AG04450 (cell line): ENCODE measurements around the gene EEF2KMT. TPM values are rescaled to one million over a fixed set of nuclear protein-coding genes. Genes with fewer than 3 reads are reported as not detected.
"Not testable (repeated sequence)": the region's sequence is repeated elsewhere in the genome, so short reads cannot be mapped to it uniquely, and the experiment has no call there.

ENCODE experiments used
- CTCF ChIA-PET: fragments of 300-600, 350-600 bp; formaldehyde crosslinking; extraction: SDS; loops from one replicate; lab custom pipeline; 2022; ENCODE audit warnings: antibody characterized with exemption, inconsistent platforms; lab: Charles Lee
- POLR2A ChIA-PET: fragments of 350-600 bp; formaldehyde crosslinking; extraction: SDS; loops from one replicate; lab custom pipeline; 2021; ENCODE audit warnings: antibody characterized with exemption, inconsistent platforms; lab: Yijun Ruan, JAX
- DNase-seq: peaks from one replicate; pipeline ENCODE4 v3.0.0-alpha.2; 2011; ENCODE audit warnings: low read depth, low spot score
- H3K27ac ChIP-seq: one replicate; pipeline ENCODE4 v1.5.1; 2012; ENCODE audit warnings: low read depth, low read length, control low read depth
- H3K27me3 ChIP-seq: one replicate; pipeline ENCODE4 v1.6.0; 2012; ENCODE audit warnings: low read length; ENCODE audit not compliant: control insufficient read depth, insufficient read depth
- H3K4me3 ChIP-seq: 2 replicates; pipeline ENCODE4 v1.5.1; 2011; ENCODE audit warnings: mild to moderate bottlenecking, low read depth, low read length, control low read depth
- H3K9me3 ChIP-seq: 2 replicates; pipeline ENCODE4 v1.5.1; 2012; ENCODE audit warnings: low read length; ENCODE audit not compliant: control insufficient read depth, insufficient read depth
- polyA plus RNA-seq: library from polyadenylated mRNA; depleted of rRNA; stranded (reverse); fragments of >200 nt; gene quantifications from 2 replicates; pipeline ENCODE4 v1.2.3, GENCODE V29; 2011
- TF ChIP-seq, protein P1 (sequence below): IDR thresholded peaks from 2 replicates; pipeline ENCODE4 v1.5.1; 2011; ENCODE audit warnings: low read depth, low read length, control low read depth, inconsistent platforms

EEF2KMT gene
- polyA plus RNA-seq, 1 experiment = 6.1 TPM

DNA sequence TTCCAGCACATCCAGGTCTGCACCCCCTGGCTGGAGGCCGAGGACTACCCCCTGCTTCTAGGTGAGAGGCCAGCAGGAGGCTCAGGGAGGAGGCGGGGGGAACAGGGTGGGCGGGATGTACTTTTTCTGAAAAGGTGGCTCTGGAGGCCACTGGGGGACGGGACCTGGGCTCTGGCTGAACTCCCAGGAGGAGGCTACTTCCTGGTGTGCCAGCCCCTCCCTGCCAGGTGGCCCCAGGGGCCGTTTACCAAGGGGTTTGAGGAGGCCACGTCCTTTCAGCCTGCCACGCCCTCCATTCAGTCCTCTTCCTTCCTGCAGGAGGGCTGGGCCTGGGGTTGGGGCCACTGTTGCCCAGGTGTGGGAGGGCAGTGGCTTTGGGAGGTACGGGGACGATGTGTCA lies 16.6 kb downstream of the EEF2KMT start:
- H3K27me3 ChIP-seq, H3K27ac ChIP-seq, DNase-seq, H3K9me3 ChIP-seq, H3K4me3 ChIP-seq, POLR2A ChIA-PET, CTCF ChIA-PET: not testable (repeated sequence)

DNA sequence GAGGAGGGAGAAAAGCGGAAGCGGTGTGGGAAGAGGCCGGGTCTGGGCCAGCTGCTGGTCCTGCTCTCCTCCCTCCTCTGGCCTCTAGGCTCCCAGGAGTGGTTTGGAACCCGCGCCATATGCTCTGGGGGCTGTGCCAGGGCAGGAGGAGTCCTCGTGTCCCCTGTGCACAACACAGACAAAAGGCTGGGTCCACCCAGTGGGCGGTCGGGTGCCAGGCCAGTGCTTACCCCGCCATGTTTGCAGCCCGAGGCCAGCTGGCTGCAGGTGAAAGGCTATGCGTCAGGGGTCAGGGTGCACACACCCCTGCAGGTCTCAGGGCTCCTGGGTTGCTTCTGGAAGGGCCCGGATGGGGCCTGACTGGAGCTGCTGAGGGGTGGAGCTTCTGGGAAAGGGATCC lies 17.1 kb downstream of the EEF2KMT start:
- POLR2A ChIA-PET, H3K27me3 ChIP-seq, CTCF ChIA-PET, H3K4me3 ChIP-seq, H3K9me3 ChIP-seq, H3K27ac ChIP-seq, DNase-seq: not testable (repeated sequence)

- POLR2A ChIA-PET = no interaction called here
- CTCF ChIA-PET = no interaction called here
Observed at GRCh38 chr16:5078626-5079025, 19.0 kb downstream of the EEF2KMT start.

DNA sequence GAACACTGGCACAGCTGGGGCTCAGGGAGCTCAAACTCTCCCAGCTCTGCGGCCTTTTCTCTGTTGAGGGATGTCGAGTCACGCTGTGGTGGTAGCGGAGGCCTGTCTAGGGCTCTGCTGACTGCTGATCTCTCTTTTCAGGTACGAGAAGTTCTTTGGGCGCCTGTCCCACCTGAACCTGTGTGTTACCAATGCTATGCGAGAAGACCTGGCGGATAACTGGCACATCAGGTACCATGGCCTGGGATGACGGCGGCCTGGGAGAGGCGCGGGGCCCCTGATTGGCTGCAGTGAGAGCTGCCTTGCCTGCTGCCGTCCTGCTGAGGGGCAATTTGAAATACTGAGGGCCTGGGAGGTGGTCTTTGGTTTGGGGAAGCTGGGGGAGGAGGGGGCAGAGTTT lies 20.3 kb downstream of the EEF2KMT start:
- H3K27ac ChIP-seq = no peak overlapping the region
- POLR2A ChIA-PET = no interaction called here
- TF ChIP-seq, protein P1, sequence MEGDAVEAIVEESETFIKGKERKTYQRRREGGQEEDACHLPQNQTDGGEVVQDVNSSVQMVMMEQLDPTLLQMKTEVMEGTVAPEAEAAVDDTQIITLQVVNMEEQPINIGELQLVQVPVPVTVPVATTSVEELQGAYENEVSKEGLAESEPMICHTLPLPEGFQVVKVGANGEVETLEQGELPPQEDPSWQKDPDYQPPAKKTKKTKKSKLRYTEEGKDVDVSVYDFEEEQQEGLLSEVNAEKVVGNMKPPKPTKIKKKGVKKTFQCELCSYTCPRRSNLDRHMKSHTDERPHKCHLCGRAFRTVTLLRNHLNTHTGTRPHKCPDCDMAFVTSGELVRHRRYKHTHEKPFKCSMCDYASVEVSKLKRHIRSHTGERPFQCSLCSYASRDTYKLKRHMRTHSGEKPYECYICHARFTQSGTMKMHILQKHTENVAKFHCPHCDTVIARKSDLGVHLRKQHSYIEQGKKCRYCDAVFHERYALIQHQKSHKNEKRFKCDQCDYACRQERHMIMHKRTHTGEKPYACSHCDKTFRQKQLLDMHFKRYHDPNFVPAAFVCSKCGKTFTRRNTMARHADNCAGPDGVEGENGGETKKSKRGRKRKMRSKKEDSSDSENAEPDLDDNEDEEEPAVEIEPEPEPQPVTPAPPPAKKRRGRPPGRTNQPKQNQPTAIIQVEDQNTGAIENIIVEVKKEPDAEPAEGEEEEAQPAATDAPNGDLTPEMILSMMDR = no peak
- H3K9me3 ChIP-seq = no peaks in the 10 kb centered on the region
- DNase-seq = no peak
- CTCF ChIA-PET = no interaction called here
- H3K4me3 ChIP-seq = no peak overlapping the region
- H3K27me3 ChIP-seq = no peaks in the 10 kb centered on the region

More at GRCh38 chr16:5078626-5079025, 19.0 kb downstream of the EEF2KMT start:
- Histone ChIP-seq H3K9me3 (no peaks in the 10 kb centered on the region), H3K27ac (no peak overlapping the region), H3K4me3 (no peak overlapping the region), H3K27me3 (no peaks in the 10 kb centered on the region)
- TF ChIP-seq, protein P1 = no peak
- no peak for DNase-seq

- H3K27me3 ChIP-seq = no peaks in the 10 kb centered on the region
- no peak for DNase-seq
- ChIA-PET CTCF (interaction anchor here (1.0 to 2.5 kb wide), 2 partner anchors 9 to 11 kb away, joined by 3 to 10 read pairs; no protein-coding TSS in a partner anchor), POLR2A (no interaction called here)
- H3K27ac ChIP-seq = no peak overlapping the region
- H3K4me3 ChIP-seq = no peak overlapping the region
- H3K9me3 ChIP-seq = no peaks in the 10 kb centered on the region
- TF ChIP-seq, protein P1 = no peak
Observed at GRCh38 chr16:5075637-5076036, 22.0 kb downstream of the EEF2KMT start.

DNA sequence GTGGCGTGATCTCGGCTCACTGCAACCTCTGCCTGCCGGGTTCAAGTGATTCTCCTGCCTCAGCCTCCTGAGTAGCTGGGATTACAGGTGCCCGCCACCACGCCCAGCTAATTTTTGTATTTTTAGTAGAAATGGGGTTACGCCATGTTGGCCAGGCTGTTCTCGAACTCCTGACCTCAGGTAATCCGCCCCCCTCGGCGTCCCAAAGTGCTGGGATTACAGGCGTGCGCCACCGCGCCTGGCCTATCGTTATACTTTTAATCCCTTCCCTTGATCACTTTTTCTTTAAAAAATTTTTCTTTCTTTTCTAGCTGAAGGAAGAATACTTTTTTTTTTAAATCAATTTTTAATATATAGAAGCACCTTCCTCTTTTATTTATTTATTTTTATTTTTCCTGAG lies 23.8 kb downstream of the EEF2KMT start:
- CTCF ChIA-PET, H3K9me3 ChIP-seq, H3K27me3 ChIP-seq, H3K27ac ChIP-seq, H3K4me3 ChIP-seq, DNase-seq: not testable (repeated sequence)
- POLR2A ChIA-PET = interaction anchor here (0.6 kb wide), 1 partner anchor 328 kb away, joined by 6 read pairs; no protein-coding TSS in a partner anchor
